ENCODE measurements around the gene LEF1.

The LEF1 gene

GRCh38 chr4:108149588-108150380 lies 18.9 kb downstream of the LEF1 start:
- Mint-ChIP-seq H3K4me1 (ENCODE audit: low read depth) (peaks cover 67% of the 10 kb centered on the region), H3K36me3 (ENCODE audit: low read depth) (peaks cover 51% of the 10 kb centered on the region), H3K4me3 (no peak overlapping the region), H3K9me3 (no peaks in the 10 kb centered on the region), H3K27ac (peak overlapping the region; percentile 34), H3K27me3 (ENCODE audit: low read depth) (no peaks in the 10 kb centered on the region)
- DNase-seq (ENCODE audit: low spot score), result no peak

- Mint-ChIP-seq H3K9me3 (no peaks in the 10 kb centered on the region), H3K4me3 (peak overlapping the region; percentile 65), H3K27me3 (ENCODE audit: low read depth) (no peaks in the 10 kb centered on the region), H3K4me1 (ENCODE audit: low read depth) (peaks cover 80% of the 10 kb centered on the region), H3K27ac (no peak overlapping the region), H3K36me3 (ENCODE audit: low read depth) (peaks cover 50% of the 10 kb centered on the region)
- no peak for DNase-seq (ENCODE audit: low spot score)
These were observed 20.4 kb downstream of the LEF1 start for GRCh38 chr4:108148316-108148715.

- DNase-seq (ENCODE audit: low spot score), result no peak
- peaks cover 35% of the 10 kb centered on the region for H3K36me3 Mint-ChIP-seq (ENCODE audit: low read depth)
- H3K27ac Mint-ChIP-seq, result peak overlapping the region; percentile 61
- peak overlapping the region; percentile 65 for H3K4me3 Mint-ChIP-seq
- H3K27me3 Mint-ChIP-seq (ENCODE audit: low read depth), result no peaks in the 10 kb centered on the region
- H3K4me1 Mint-ChIP-seq (ENCODE audit: low read depth), result peaks cover 78% of the 10 kb centered on the region
- no peaks in the 10 kb centered on the region for H3K9me3 Mint-ChIP-seq
These were observed 21.9 kb downstream of the LEF1 start for GRCh38 chr4:108146819-108147218.

GRCh38 chr4:108146336-108146735 lies 22.4 kb downstream of the LEF1 start:
- Mint-ChIP-seq H3K36me3 (ENCODE audit: low read depth) (peaks cover 35% of the 10 kb centered on the region), H3K4me3 (peak overlapping the region; percentile 6), H3K9me3 (no peaks in the 10 kb centered on the region), H3K4me1 (ENCODE audit: low read depth) (peaks cover 79% of the 10 kb centered on the region), H3K27ac (no peak overlapping the region), H3K27me3 (ENCODE audit: low read depth) (no peaks in the 10 kb centered on the region)
- no peak for DNase-seq (ENCODE audit: low spot score)

GRCh38 chr4:108144451-108144850 lies 24.3 kb downstream of the LEF1 start:
- Mint-ChIP-seq H3K4me1 (ENCODE audit: low read depth) (peaks cover 83% of the 10 kb centered on the region), H3K9me3 (no peaks in the 10 kb centered on the region), H3K27ac (peak overlapping the region; percentile 58), H3K27me3 (ENCODE audit: low read depth) (no peaks in the 10 kb centered on the region), H3K36me3 (ENCODE audit: low read depth) (peaks cover 36% of the 10 kb centered on the region), H3K4me3 (peak overlapping the region; percentile 39)
- no peak for DNase-seq (ENCODE audit: low spot score)

GRCh38 chr4:108143515-108143914 lies 25.2 kb downstream of the LEF1 start:
- H3K9me3 Mint-ChIP-seq, result no peaks in the 10 kb centered on the region
- peak overlapping the region; percentile 59 for H3K27ac Mint-ChIP-seq
- peak overlapping the region; percentile 59 for H3K4me3 Mint-ChIP-seq
- H3K27me3 Mint-ChIP-seq (ENCODE audit: low read depth), result no peaks in the 10 kb centered on the region
- peaks cover 40% of the 10 kb centered on the region for H3K36me3 Mint-ChIP-seq (ENCODE audit: low read depth)
- DNase-seq (ENCODE audit: low spot score), result no peak
- H3K4me1 Mint-ChIP-seq (ENCODE audit: low read depth), result peaks cover 88% of the 10 kb centered on the region

- peaks cover 40% of the 10 kb centered on the region for H3K36me3 Mint-ChIP-seq (ENCODE audit: low read depth)
- H3K4me3 Mint-ChIP-seq, result peak overlapping the region; percentile 59
- no peak overlapping the region for H3K27ac Mint-ChIP-seq
- H3K9me3 Mint-ChIP-seq, result no peaks in the 10 kb centered on the region
- DNase-seq (ENCODE audit: low spot score), result no peak
- H3K4me1 Mint-ChIP-seq (ENCODE audit: low read depth), result peaks cover 85% of the 10 kb centered on the region
- no peaks in the 10 kb centered on the region for H3K27me3 Mint-ChIP-seq (ENCODE audit: low read depth)
These were observed 25.9 kb downstream of the LEF1 start for GRCh38 chr4:108142870-108143269.

- Mint-ChIP-seq H3K9me3 (no peaks in the 10 kb centered on the region), H3K27ac (peak overlapping the region; percentile 39), H3K27me3 (ENCODE audit: low read depth) (no peaks in the 10 kb centered on the region), H3K4me1 (ENCODE audit: low read depth) (peaks cover 75% of the 10 kb centered on the region), H3K4me3 (peak overlapping the region; percentile 64), H3K36me3 (ENCODE audit: low read depth) (peaks cover 31% of the 10 kb centered on the region)
- no peak for DNase-seq (ENCODE audit: low spot score)
These were observed 27.4 kb downstream of the LEF1 start for GRCh38 chr4:108141213-108141950.

- peaks cover 29% of the 10 kb centered on the region for H3K36me3 Mint-ChIP-seq (ENCODE audit: low read depth)
- H3K27me3 Mint-ChIP-seq (ENCODE audit: low read depth), result no peaks in the 10 kb centered on the region
- H3K4me1 Mint-ChIP-seq (ENCODE audit: low read depth), result peaks cover 77% of the 10 kb centered on the region
- H3K27ac Mint-ChIP-seq, result peak overlapping the region; percentile 74
- no peak for DNase-seq (ENCODE audit: low spot score)
- peak overlapping the region; percentile 64 for H3K4me3 Mint-ChIP-seq
- no peaks in the 10 kb centered on the region for H3K9me3 Mint-ChIP-seq
These were observed 28.4 kb downstream of the LEF1 start for GRCh38 chr4:108140328-108140727.

- DNase-seq (ENCODE audit: low spot score), result no peak
- Mint-ChIP-seq H3K36me3 (ENCODE audit: low read depth) (peaks cover 41% of the 10 kb centered on the region), H3K4me3 (peak overlapping the region; percentile 54), H3K27ac (peak overlapping the region; percentile 64), H3K9me3 (no peaks in the 10 kb centered on the region), H3K27me3 (ENCODE audit: low read depth) (no peaks in the 10 kb centered on the region), H3K4me1 (ENCODE audit: low read depth) (peaks cover 80% of the 10 kb centered on the region)
These were observed 29.6 kb downstream of the LEF1 start for GRCh38 chr4:108139089-108139488.

GRCh38 chr4:108135549-108136209 lies 33.1 kb downstream of the LEF1 start:
- DNase-seq (ENCODE audit: low spot score), result no peak
- H3K27me3 Mint-ChIP-seq (ENCODE audit: low read depth), result no peaks in the 10 kb centered on the region
- peak overlapping the region; percentile 56 for H3K4me3 Mint-ChIP-seq
- H3K27ac Mint-ChIP-seq, result peak overlapping the region; percentile 53
- H3K9me3 Mint-ChIP-seq, result no peaks in the 10 kb centered on the region
- peaks cover 41% of the 10 kb centered on the region for H3K36me3 Mint-ChIP-seq (ENCODE audit: low read depth)
- peaks cover 55% of the 10 kb centered on the region for H3K4me1 Mint-ChIP-seq (ENCODE audit: low read depth)

- H3K9me3 Mint-ChIP-seq, result no peaks in the 10 kb centered on the region
- H3K36me3 Mint-ChIP-seq (ENCODE audit: low read depth), result peaks cover 52% of the 10 kb centered on the region
- H3K27ac Mint-ChIP-seq, result no peak overlapping the region
- DNase-seq (ENCODE audit: low spot score), result no peak
- H3K4me1 Mint-ChIP-seq (ENCODE audit: low read depth), result peaks cover 48% of the 10 kb centered on the region
- no peak overlapping the region for H3K4me3 Mint-ChIP-seq
- no peaks in the 10 kb centered on the region for H3K27me3 Mint-ChIP-seq (ENCODE audit: low read depth)
These were observed 37.8 kb downstream of the LEF1 start for GRCh38 chr4:108130955-108131354.

GRCh38 chr4:108129196-108129595 lies 39.5 kb downstream of the LEF1 start:
- no peaks in the 10 kb centered on the region for H3K9me3 Mint-ChIP-seq
- no peak for DNase-seq (ENCODE audit: low spot score)
- H3K4me1 Mint-ChIP-seq (ENCODE audit: low read depth), result peaks cover 34% of the 10 kb centered on the region
- no peak overlapping the region for H3K4me3 Mint-ChIP-seq
- H3K27me3 Mint-ChIP-seq (ENCODE audit: low read depth), result no peaks in the 10 kb centered on the region
- H3K27ac Mint-ChIP-seq, result no peak overlapping the region
- peaks cover 47% of the 10 kb centered on the region for H3K36me3 Mint-ChIP-seq (ENCODE audit: low read depth)

GRCh38 chr4:108126806-108127205 lies 41.9 kb downstream of the LEF1 start:
- Mint-ChIP-seq H3K4me3 (no peak overlapping the region), H3K27ac (no peak overlapping the region), H3K36me3 (ENCODE audit: low read depth) (peaks cover 51% of the 10 kb centered on the region), H3K27me3 (ENCODE audit: low read depth) (no peaks in the 10 kb centered on the region), H3K4me1 (ENCODE audit: low read depth) (peaks cover 33% of the 10 kb centered on the region), H3K9me3 (no peaks in the 10 kb centered on the region)
- no peak for DNase-seq (ENCODE audit: low spot score)

Measured in T-helper 2 cell treated with Interferon-gamma antibody and Interleukin-4, amounts not matched to agents 5 μg/mL and 100 μg/mL, for 36 hours (primary cell).